GM18511 (cell line): ENCODE results near the gene SSX2IP.
A peak's percentile ranks its signal among the peaks of the same experiment; 100 is the strongest.
"Not testable (repeated sequence)": the region's sequence is repeated elsewhere in the genome, so short reads cannot be mapped to it uniquely, and the experiment has no call there.

Source experiments
- ATAC-seq: cut with Tn5 transposase; IDR thresholded peaks from one replicate; pipeline ENCODE4 v1.9.1; 2021; ENCODE audit warnings: mild to moderate bottlenecking, moderate library complexity; ENCODE audit not compliant: unreplicated experiment

Gene SSX2IP

GRCh38 chr1:84690397-84691121, at the start of gene SSX2IP:
Gene SSX2IP, minus strand, starts transcription at chr1:84690461. Its CDS starts 19,242 bp downstream, at chr1:84671219.
- ATAC-seq: peak; percentile 91

- ATAC-seq: no peak
Measured at GRCh38 chr1:84738237-84738636, 48.0 kb upstream of the SSX2IP start.

- no peak for ATAC-seq
Measured at GRCh38 chr1:84737590-84737989, 47.3 kb upstream of the SSX2IP start.

GRCh38 chr1:84736944-84737343, 46.7 kb upstream of the SSX2IP start:
- no peak for ATAC-seq

DNA sequence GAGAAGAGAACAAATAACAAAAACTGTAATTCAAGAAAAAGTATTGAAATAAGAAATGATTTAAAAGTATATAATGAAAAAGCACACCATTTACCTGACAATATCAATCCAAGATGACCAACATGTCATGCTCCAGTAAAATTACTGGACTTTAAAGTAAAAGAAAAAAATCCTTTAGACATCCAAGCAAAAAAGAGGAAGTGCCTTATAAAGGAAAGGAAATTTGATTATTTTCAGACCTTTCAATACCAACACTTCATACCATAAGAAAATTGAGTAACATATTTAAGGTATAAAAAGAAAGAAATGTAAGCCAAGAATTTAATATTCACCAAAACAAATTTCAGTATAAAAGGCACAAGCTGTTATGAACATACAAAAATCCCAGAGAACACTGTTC, 46.2 kb upstream of the SSX2IP start:
- ATAC-seq: no peak

- no peak for ATAC-seq
Measured at GRCh38 chr1:84735483-84735882, 45.2 kb upstream of the SSX2IP start.

GRCh38 chr1:84732520-84732919, 42.3 kb upstream of the SSX2IP start:
- ATAC-seq: no peak

- ATAC-seq: no peak
Measured at GRCh38 chr1:84731519-84731918, 41.3 kb upstream of the SSX2IP start.

- not testable (repeated sequence) for ATAC-seq
Measured at GRCh38 chr1:84727711-84728110, 37.5 kb upstream of the SSX2IP start.

- no peak for ATAC-seq
Measured at GRCh38 chr1:84726593-84727499, 36.6 kb upstream of the SSX2IP start.

- ATAC-seq: no peak
Measured at GRCh38 chr1:84724128-84724860, 34.0 kb upstream of the SSX2IP start.

GRCh38 chr1:84722794-84723193, 32.5 kb upstream of the SSX2IP start:
- no peak for ATAC-seq

DNA sequence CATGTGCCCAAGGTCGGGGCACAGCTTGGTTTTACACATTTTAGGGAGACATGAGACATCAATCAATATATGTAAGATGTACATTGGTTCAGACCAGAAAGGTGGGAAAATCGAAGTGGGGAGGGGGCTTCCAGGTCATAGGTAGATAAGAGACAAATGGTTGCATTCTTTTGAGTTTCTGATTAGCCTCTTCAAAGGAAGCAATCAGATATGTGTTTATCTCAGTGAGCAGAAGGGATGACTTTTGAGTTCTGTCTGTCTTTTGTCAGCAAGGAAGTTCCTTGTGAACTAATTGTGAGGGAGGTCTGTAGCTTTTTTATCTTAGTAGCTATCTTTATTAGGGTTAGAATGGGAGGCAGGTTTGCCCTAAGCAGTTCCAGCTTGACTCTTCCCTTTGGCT, 31.6 kb upstream of the SSX2IP start:
- ATAC-seq: not testable (repeated sequence)

GRCh38 chr1:84721152-84721551, 30.9 kb upstream of the SSX2IP start:
- peak; percentile 54 for ATAC-seq

DNA sequence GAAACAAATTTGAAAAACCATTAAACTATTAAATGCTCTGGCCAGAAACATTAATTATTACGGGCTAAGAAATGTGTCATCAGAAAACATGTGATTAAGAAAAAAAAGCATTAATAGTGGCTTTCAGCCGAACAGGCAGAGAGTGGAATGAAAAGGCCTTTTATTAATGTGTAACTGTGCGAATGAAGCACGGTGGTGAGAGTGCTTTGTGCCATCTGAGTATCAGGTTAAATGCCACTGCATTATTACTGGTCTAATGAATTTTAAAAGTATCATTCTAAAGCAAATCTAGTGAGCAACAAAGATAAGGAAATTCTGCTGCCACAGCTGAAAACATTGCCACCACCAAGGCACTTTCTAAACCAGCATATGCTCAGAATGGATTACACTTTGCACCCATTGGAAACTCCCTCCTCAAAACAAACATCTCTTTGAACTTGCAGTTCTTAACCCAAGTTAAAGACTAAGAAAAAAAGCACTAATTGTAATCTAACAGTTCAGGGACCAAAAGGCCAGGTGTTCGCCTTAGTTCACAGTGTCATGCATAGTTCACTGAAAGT, 30.0 kb upstream of the SSX2IP start:
- ATAC-seq: peak; percentile 67

DNA sequence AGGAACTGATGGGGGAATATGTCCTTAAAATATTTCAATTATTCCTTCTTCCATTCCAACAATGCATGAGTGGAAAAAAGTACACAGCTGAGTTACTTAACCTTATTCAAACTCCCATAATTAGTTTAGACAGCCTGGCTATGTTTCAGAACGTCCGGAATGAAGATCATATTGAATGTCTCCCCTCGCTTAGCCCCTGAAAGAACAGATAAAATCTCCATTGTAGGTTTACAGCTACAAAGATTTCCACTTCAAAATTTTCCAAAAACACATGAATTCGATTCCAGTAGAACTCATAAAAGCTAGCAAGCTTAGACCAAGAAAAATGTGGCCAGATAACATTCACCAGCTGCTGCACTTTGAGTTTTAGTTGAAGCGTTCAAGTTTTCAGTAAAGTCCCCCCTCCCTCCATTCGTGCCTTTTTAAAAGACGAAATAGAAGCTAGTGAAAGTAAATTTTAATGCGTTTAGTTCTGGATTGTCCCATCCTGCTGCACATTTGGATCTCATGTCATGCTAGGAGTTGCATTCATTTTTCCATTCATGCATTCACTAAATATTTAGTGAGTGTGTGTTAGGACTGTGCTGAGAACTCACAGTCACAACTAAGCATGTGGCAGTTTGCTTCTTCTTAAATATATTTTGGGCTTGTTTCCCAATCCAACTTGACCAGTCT, 29.4 kb upstream of the SSX2IP start:
- no peak for ATAC-seq

GRCh38 chr1:84715342-84716019, 25.2 kb upstream of the SSX2IP start:
- ATAC-seq: no peak

DNA sequence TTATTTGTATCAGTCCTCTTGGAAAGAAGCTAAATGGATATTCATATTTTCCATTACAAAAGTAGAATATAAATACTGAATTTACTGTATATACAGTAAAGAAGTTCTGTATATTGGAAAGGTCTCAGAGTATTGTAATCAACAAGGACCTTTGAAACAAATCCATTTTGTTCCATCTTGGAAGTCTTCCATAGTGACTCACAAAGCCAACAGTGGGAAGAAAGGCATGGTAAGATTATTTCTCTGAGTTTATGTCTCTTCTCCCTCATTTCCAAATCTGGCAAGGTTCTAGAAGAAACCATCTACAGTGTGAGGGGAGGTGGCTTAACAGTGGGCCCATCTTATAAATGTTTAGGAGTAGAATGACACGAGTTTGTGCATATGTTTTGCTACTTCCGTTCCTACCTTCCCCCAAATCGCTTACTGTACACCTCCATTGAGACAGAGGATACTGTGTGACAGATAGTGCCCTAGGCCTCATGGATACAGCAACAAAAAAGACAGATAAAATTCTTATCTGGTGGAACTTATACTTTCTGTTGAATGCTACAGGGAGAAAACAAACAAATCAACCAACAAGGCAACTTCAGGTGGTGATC, 22.1 kb upstream of the SSX2IP start:
- no peak for ATAC-seq

DNA sequence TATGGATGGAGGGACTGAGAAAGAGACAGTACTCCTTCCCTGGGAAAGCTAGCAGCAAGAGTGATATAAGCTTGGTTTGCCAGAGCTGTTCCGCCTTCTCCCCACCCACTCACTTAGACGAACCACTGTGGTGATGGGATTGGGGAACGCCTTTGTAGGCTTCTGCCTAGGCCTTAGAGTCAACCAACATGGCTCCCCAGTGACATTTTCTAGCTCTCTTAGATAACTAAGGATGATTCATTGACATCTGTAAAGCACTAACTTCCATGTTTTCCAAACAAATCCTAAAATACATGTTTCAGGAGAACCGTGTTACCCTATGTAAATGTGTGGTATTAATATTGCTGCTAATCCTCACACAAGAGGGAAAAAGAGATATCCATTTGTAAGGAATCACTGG, 21.6 kb upstream of the SSX2IP start:
- ATAC-seq: no peak

GRCh38 chr1:84711121-84711520, 20.9 kb upstream of the SSX2IP start:
- no peak for ATAC-seq
